ENCODE data around the gene FCRL4.

DNA sequence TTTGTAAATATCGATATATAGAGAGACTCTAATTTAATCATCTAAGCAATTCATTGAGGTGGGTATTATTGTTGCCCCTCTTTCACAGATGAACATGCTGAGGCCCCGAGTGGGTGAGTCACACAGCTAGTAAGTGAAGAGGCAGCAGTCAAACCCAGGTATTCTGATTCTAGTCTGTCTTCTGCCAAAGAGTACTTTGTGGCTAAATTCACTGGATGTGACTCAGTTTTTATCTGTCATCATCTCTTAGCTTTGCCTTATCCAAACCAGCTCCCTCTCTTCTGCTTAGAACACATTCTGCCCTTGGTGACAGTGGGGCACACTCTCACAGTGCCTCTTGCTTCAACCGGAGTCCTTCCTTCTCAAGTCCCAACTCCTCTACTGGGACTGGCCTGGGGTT lies 57.0 kb downstream of the FCRL4 start:
- TF ChIP-seq TEAD1 (CRISPR knock-in tag; IDR thresholded peaks at IDR 0.05) (no peak), SP1 (CRISPR knock-in tag; conservative IDR thresholded peaks at IDR 0.05) (no peak), JUN (CRISPR knock-in tag; IDR thresholded peaks at IDR 0.05) (no peak), ESRRA (CRISPR knock-in tag; IDR thresholded peaks at IDR 0.05; ENCODE audit: borderline replicate concordance) (no peak), NFYB (CRISPR knock-in tag; conservative IDR thresholded peaks at IDR 0.05; ENCODE audit: low read depth) (no peak), NR1H2 (CRISPR knock-in tag; IDR thresholded peaks at IDR 0.05) (no peak)
- TF ChIP-seq, protein P1, sequence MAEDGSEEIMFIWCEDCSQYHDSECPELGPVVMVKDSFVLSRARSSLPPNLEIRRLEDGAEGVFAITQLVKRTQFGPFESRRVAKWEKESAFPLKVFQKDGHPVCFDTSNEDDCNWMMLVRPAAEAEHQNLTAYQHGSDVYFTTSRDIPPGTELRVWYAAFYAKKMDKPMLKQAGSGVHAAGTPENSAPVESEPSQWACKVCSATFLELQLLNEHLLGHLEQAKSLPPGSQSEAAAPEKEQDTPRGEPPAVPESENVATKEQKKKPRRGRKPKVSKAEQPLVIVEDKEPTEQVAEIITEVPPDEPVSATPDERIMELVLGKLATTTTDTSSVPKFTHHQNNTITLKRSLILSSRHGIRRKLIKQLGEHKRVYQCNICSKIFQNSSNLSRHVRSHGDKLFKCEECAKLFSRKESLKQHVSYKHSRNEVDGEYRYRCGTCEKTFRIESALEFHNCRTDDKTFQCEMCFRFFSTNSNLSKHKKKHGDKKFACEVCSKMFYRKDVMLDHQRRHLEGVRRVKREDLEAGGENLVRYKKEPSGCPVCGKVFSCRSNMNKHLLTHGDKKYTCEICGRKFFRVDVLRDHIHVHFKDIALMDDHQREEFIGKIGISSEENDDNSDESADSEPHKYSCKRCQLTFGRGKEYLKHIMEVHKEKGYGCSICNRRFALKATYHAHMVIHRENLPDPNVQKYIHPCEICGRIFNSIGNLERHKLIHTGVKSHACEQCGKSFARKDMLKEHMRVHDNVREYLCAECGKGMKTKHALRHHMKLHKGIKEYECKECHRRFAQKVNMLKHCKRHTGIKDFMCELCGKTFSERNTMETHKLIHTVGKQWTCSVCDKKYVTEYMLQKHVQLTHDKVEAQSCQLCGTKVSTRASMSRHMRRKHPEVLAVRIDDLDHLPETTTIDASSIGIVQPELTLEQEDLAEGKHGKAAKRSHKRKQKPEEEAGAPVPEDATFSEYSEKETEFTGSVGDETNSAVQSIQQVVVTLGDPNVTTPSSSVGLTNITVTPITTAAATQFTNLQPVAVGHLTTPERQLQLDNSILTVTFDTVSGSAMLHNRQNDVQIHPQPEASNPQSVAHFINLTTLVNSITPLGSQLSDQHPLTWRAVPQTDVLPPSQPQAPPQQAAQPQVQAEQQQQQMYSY (CRISPR knock-in tag; IDR thresholded peaks at IDR 0.05) = no peak
- TF ChIP-seq, protein P2, sequence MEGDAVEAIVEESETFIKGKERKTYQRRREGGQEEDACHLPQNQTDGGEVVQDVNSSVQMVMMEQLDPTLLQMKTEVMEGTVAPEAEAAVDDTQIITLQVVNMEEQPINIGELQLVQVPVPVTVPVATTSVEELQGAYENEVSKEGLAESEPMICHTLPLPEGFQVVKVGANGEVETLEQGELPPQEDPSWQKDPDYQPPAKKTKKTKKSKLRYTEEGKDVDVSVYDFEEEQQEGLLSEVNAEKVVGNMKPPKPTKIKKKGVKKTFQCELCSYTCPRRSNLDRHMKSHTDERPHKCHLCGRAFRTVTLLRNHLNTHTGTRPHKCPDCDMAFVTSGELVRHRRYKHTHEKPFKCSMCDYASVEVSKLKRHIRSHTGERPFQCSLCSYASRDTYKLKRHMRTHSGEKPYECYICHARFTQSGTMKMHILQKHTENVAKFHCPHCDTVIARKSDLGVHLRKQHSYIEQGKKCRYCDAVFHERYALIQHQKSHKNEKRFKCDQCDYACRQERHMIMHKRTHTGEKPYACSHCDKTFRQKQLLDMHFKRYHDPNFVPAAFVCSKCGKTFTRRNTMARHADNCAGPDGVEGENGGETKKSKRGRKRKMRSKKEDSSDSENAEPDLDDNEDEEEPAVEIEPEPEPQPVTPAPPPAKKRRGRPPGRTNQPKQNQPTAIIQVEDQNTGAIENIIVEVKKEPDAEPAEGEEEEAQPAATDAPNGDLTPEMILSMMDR (IDR thresholded peaks at IDR 0.05) = no peak
- TF ChIP-seq, protein P3, sequence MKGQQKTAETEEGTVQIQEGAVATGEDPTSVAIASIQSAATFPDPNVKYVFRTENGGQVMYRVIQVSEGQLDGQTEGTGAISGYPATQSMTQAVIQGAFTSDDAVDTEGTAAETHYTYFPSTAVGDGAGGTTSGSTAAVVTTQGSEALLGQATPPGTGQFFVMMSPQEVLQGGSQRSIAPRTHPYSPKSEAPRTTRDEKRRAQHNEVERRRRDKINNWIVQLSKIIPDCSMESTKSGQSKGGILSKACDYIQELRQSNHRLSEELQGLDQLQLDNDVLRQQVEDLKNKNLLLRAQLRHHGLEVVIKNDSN (CRISPR knock-in tag; IDR thresholded peaks at IDR 0.05) = no peak
